COLO668 (cell line): ENCODE data around the gene HBB.

ENCODE experiments used
- DNase-seq: peaks from one replicate; lab custom pipeline; 2025; ENCODE audit not compliant: unreplicated experiment; lab: John Stamatoyannopoulos, UW

Gene HBB

DNA sequence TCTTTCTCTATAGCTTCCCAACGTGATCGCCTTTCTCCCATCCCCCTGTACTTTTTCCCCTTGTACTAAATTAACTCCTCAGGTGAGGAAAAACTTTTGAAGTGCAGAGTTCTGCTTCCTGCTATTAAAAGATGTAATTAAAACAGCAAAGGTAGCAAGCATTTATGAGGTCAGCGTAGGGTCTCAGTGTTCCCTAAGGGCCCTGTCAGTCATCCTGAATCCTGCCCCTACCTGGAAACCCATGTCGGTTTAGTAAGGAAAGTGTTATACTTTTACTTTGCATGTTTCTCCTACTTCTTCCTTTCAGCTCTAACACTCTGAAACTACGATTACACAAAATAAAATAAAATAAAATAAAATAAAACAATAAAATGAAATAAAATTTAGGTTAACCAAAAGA lies 1.3 kb upstream of the HBB start:
- DNase-seq: no peak

DNA sequence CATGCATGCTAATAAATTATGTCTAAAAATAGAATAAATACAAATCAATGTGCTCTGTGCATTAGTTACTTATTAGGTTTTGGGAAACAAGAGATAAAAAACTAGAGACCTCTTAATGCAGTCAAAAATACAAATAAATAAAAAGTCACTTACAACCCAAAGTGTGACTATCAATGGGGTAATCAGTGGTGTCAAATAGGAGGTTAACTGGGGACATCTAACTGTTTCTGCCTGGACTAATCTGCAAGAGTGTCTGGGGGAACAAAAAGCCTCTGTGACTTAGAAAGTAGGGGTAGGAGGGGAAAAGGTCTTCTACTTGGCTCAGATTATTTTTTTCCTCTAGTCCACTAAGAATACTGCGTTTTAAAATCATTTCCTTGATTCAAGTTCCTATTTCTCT lies 810 bp upstream of the HBB start:
- no peak for DNase-seq

DNA sequence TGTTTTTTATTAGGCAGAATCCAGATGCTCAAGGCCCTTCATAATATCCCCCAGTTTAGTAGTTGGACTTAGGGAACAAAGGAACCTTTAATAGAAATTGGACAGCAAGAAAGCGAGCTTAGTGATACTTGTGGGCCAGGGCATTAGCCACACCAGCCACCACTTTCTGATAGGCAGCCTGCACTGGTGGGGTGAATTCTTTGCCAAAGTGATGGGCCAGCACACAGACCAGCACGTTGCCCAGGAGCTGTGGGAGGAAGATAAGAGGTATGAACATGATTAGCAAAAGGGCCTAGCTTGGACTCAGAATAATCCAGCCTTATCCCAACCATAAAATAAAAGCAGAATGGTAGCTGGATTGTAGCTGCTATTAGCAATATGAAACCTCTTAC lies 1.4 kb downstream of the HBB start:
- no peak for DNase-seq

DNA sequence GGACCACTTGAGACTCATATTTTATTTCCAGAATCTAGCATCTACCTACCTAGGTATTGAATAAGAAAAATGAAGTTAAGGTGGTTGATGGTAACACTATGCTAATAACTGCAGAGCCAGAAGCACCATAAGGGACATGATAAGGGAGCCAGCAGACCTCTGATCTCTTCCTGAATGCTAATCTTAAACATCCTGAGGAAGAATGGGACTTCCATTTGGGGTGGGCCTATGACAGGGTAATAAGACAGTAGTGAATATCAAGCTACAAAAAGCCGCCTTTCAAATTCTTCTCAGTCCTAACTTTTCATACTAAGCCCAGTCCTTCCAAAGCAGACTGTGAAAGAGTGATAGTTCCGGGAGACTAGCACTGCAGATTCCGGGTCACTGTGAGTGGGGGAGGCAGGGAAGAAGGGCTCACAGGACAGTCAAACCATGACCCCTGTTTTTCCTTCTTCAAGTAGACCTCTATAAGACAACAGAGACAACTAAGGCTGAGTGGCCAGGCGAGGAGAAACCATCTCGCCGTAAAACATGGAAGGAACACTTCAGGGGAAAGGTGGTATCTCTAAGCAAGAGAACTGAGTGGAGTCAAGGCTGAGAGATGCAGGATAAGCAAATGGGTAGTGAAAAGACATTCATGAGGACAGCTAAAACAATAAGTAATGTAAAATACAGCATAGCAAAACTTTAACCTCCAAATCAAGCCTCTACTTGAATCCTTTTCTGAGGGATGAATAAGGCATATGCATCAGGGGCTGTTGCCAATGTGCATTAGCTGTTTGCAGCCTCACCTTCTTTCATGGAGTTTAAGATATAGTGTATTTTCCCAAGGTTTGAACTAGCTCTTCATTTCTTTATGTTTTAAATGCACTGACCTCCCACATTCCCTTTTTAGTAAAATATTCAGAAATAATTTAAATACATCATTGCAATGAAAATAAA lies 2.1 kb downstream of the HBB start:
- no peak for DNase-seq

DNA sequence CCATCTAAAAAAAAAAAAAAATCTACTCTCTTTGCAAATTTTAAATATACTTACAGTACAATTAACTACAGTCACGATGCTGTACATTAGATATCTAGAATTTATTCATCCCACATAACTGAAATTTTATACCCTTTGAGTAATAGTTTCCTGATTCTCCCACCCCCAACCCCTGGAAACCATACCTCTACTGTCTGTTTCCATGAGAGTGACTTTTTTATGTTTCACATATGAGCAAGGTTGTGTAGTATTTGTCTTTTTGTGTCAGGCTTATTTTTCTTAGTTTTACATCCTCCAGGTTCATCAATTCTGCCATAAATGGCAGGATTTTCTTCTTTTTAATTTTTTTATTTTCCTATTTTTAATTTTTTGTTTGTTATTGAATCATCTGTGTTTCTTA lies 3.2 kb downstream of the HBB start:
- DNase-seq: no peak

DNA sequence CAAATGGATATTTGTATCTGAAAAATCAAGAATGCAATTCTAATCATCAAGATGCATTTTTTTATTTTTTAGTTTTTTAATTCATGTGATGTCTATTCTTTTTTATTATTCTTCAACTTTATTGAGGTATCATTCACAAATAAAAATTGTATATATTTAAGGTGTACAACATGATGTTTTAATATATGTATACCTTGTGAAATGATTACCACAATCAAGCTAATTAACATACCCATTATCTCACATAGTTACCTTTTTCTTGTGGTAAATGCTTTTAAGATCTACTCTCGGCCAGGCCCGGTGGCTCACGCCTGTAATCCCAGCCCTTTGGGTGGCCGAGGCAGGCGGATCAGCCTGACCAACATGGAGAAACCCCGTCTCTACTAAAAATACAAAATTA lies 3.7 kb downstream of the HBB start:
- no peak for DNase-seq

DNA sequence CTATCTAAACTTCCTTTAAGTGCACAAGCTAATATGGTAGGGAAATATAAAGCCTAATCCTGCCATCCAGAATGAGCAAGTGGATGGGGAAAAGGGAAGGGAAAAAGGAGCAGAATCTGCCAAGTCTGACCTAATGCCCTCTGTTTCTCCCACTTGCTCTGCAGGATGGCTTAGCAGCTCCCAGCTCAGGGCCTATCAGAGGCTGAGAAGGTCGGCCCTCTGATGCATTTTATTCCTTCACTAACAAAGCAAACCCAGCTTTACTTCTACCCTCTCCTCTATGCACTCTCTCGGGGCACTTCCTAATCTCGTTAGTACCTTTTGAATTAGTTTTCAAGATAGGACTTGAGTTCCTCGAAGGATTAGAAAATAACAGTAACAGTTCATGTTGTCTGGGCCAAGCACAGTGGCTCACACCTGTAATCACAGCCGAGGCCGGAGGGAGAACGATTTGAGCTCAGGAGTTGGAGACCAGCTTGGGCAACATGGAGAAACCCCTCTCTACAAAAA lies 16.4 kb downstream of the HBB start:
- DNase-seq: no peak

DNA sequence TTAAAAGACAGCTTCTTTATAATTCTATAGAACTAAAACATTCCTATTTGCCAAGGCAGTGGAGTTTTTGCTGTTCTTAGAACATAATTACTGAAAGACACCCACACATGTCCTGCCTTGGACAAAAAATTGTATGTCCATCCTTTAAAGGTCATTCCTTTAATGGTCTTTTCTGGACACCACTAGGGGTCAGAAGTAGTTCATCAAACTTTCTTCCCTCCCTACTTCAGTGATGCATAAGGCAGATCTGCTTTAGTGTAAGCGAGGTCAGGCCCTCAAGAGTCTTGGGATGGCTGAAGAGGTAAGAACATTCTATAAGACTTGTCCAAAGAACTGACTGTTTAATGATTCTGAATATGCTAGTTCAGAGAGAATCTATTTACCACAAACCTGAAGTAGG lies 22.1 kb downstream of the HBB start:
- DNase-seq: no peak

DNA sequence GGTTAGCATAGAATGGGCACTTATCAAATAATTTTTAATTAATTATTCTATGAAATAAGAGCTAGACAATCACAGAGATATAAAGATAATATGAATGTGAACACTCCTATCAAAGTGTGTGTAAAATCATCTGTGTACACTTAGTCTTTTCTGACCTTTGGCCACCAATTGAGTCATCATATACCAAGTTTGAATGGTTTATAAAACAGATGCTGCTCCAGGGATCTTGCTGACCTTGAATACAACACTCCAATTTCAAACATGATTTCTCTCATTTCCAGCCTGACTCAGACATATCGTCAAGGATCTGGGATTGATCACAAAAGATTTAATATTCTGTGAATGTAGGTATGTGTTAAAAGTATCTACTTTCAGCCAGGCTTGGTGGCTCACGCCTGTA lies 23.5 kb downstream of the HBB start:
- no peak for DNase-seq

DNA sequence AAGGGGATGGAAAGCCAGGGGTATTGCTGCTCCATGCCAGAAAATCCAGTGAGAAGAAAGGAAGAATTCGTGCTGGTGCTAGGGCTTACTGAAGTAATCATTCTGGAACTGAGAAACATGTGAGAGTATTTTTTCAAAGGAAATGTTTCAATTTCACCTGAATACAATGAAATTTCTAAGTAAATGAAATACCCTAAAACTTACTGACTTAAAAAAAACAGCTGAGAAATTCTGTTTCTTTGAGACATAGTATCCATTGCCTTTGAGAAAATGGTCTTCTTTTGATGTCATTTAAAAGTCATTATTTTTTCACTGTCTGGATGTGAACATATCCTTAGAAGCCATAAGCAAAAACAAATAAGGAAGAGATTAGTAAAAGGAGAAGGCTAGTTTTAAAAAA lies 26.3 kb downstream of the HBB start, which contains the start of gene OR51V1:
OR51V1 (minus strand) TSS at position 101 of the 400 bp plus-strand sequence; CDS start at position 101, 0 bp downstream.
- no peak for DNase-seq

DNA sequence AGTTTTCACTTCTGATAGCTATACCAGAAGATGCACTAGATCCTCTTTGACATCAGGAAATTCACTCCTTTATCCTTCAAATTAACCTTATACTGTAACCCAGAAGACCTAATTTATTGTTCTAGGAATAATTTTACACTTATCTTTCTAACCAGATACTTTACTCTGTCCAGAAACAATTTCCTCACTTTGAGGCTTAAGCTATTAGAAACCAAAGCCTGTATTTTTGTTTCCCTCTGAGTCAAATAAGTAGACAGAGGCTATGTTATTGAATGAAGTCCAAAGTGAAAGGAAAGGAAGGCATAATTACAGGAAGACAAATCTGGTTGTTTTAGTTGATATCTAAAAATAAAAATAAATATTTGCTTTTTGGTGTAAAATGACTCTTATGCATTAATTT lies 28.6 kb downstream of the HBB start:
- no peak for DNase-seq

DNA sequence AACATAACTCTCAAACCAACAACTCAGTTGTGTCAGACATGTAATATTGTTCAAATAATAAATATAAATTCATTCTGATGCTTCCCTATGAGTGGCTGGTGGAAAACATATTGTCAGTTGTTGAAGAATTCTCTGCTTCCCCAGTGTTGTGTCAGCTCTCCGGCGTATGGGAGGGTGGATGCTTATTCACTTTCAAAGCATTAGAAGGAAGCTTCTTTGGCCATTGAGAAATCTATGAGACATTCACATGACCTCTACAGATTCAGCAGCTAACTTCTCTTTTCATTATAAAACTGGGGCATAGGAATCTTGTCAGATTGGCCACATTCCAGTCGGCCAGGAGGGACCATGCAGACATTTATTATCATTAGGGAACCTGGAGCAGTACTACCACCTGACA lies 29.3 kb downstream of the HBB start:
- DNase-seq: no peak

DNA sequence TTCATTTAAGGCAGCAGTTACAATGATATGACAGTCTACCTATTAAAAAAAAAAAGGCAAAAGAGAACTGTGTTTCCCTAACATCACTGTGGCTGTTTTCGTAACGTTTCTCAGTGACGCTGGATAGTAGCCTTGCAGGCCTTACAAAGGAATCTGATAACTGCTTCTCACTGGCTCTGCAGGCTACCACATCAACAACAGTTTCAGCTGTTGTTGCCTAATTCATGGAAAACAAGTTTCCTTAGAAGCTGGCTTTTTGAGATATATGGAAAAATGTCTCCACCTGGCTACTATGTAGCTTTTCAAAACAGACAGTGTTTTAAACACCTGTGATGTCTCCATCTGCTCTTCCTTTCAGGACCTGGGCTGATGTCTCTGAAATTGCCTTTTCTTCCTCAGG lies 30.1 kb downstream of the HBB start:
- DNase-seq: no peak

DNA sequence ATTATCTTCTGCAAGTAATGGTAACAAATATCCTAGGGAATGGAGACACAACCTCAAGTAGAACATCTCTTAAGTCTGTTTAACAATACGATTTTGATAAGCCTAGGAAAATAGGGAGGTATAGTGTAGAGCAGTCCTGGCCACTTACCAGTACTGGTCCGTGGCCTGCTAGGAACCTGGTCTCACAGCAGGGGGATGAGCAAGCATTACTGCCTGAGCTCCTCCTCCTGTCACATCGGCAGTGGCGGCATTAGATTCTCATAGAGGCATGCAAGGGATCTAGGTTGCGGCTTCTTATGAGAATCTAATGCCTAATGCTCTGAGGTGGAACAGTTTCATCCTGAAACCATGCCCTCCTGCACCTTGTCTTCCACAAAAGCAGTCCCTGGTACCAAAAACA lies 30.8 kb downstream of the HBB start:
- no peak for DNase-seq

DNA sequence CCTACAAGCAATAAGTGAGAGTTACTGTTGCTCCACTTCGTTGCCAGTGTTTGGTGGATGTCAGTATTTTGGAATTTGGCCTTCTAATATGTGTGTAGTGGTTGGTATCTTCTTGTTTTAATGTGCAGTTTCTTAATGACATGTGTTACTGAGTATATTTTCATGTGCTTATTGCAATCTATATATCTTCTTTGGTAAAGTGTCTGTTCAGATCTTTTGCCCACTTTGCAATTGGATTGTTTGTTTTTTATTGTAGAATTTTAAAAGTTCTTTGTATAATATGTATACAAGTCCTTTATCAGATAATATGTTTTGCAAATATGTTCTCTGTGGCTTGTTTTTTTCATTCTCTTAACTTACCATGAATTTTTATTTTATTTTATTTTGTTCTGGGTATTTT lies 34.1 kb downstream of the HBB start:
- DNase-seq: no peak

DNA sequence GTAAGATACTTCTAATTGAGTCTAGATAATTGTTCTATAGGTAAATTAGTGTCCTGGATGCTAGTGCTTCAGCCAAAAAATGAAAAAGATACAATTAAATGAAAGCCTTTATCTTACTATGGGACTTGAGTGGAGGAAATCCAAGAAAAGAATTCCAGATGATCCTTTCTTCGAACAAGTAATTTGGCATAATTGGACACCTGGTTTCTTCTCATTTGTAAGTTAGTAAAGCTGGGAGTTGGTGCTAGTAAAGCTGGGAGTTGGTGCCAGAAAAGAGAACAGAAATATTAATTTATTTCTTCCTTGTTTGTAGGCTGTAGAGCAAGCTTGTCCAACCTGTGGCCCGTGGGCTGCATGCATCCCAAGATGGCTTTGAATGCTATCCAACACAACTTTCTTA lies 38.7 kb downstream of the HBB start:
- no peak for DNase-seq

DNA sequence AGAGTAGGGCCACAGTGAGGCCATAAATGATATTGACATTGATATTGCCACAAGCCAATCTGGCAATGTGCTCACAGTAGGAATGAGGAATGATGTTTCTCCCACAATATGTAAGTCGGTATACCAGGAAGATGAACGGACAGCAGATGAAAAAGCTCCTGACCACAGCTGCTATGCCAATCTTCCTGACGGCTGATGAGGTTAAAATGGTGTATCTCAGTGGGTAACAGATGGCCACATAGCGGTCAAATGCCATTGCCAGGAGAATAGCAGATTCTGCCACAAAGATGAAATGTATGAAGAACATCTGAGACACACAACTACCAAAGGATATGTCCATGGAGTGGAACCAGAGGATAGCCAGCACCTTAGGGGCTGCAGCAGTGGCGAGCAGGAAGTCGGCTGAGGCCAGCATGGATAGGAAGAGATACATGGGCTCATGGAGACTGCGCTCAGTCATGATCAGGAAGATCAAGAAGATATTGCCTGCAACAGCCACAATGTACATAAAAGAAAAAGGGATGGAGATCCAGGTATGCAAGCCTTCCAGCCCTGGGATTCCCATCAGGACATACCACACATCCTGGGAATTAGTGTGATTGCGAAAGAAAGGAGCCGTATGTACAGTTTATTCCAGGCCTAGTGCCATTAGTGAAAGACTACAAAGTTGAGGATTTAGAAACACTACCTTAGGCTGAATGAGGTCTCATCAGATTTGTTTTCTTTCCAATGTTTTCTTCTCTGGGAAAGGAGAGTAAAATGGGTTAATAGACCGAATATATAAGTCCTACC lies 48.6 kb downstream of the HBB start:
- no peak for DNase-seq
